ENCODE data around the gene UBE2QL1.

The UBE2QL1 gene

GRCh38 chr5:6436715-6437331 lies 11.8 kb upstream of the UBE2QL1 start:
- no peak for DNase-seq

GRCh38 chr5:6439588-6440550 lies 8.8 kb upstream of the UBE2QL1 start:
- DNase-seq, result no peak
- no peak for TF ChIP-seq GATA1 (IDR thresholded peaks at IDR 0.05; ENCODE audit: low read depth, low read length)
- no peak for TF ChIP-seq POLR2A (IDR thresholded peaks at IDR 0.05; ENCODE audit: low read length)

More at GRCh38 chr5:6436715-6437331, 11.8 kb upstream of the UBE2QL1 start:
- no peak for TF ChIP-seq GATA1 (IDR thresholded peaks at IDR 0.05; ENCODE audit: low read depth, low read length)
- TF ChIP-seq POLR2A (IDR thresholded peaks at IDR 0.05; ENCODE audit: low read length), result no peak

DNA sequence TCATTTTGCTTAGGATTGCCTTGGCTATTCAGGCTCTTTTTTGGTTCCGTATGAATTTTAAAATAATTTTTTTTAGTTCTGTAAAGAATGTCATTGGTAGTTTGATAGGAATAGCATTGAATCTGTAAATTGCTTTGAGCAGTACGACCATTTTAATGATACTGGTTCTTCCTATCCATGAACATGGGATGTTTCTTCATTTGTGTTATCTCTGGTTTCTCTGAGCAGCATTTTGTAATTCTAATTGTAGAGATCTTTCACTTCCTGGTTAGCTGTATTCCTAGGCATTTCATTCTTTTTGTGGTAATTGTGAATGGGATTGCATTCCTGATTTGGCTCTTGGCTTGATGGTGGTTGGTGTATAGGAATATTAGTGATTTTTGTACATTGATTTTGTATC lies 6.3 kb upstream of the UBE2QL1 start:
- no peak for TF ChIP-seq POLR2A (IDR thresholded peaks at IDR 0.05; ENCODE audit: low read length)
- no peak for TF ChIP-seq GATA1 (IDR thresholded peaks at IDR 0.05; ENCODE audit: low read depth, low read length)
- no peak for DNase-seq

- TF ChIP-seq POLR2A (IDR thresholded peaks at IDR 0.05; ENCODE audit: low read length) (no peak), GATA1 (IDR thresholded peaks at IDR 0.05; ENCODE audit: low read depth, low read length) (no peak)
- DNase-seq, result no peak
These were observed 5.3 kb upstream of the UBE2QL1 start for GRCh38 chr5:6443326-6443725.

GRCh38 chr5:6446042-6446441 lies 2.6 kb upstream of the UBE2QL1 start:
- DNase-seq, result no peak
- TF ChIP-seq POLR2A (IDR thresholded peaks at IDR 0.05; ENCODE audit: low read length), result no peak
- no peak for TF ChIP-seq GATA1 (IDR thresholded peaks at IDR 0.05; ENCODE audit: low read depth, low read length)

GRCh38 chr5:6446626-6447309 lies 1.9 kb upstream of the UBE2QL1 start:
- TF ChIP-seq GATA1 (IDR thresholded peaks at IDR 0.05; ENCODE audit: low read depth, low read length) (no peak), POLR2A (IDR thresholded peaks at IDR 0.05; ENCODE audit: low read length) (no peak)
- DNase-seq, result peak in 1 of 2 experiments; percentile 34

DNA sequence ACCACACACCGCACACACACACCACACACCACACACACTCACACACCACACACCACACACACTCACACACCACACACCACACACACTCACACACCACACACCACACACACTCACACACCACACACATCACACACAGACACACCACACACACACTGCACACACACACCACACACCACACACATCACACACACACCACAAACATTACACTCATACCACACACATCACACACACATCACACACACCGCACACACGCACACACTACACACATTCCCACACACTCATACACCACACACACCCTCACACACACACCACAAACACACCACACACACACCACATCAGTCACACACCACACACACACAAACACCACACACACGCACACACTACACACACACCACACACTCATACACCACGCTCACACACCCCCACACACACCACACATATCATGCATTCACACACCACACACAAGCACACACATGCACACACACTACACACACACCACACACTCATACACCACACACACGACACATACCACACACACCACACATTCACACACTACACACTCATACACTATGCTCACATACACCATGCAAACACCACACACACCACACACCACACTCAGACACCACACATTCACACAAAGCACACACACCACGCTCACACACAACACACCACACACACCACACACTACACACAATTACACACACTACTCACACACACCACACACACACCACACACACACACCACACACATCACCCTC lies 1.1 kb upstream of the UBE2QL1 start:
- no peak for TF ChIP-seq POLR2A (IDR thresholded peaks at IDR 0.05; ENCODE audit: low read length)
- no peak for TF ChIP-seq GATA1 (IDR thresholded peaks at IDR 0.05; ENCODE audit: low read depth, low read length)
- DNase-seq, result peak in 1 of 2 experiments; percentile 9

DNA sequence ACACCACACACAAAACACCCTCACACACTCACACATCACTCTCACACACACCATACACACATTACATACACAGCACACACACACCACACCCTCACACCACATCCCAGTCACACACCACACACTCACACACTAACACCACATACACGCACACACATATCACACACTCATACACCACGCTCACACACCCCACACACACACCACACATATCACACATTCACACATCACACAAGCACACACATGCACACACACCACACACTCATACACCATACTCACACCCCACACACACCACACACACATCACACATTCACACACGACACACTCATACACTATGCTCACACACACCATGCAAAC lies 543 bp upstream of the UBE2QL1 start:
- TF ChIP-seq POLR2A (IDR thresholded peaks at IDR 0.05; ENCODE audit: low read length) (no peak), GATA1 (IDR thresholded peaks at IDR 0.05; ENCODE audit: low read depth, low read length) (no peak)
- DNase-seq, result no peak

- no peak for DNase-seq
- TF ChIP-seq GATA1 (IDR thresholded peaks at IDR 0.05; ENCODE audit: low read depth, low read length), result no peak
- no peak for TF ChIP-seq POLR2A (IDR thresholded peaks at IDR 0.05; ENCODE audit: low read length)
These were observed 953 bp downstream of the UBE2QL1 start for GRCh38 chr5:6449465-6450158.

DNA sequence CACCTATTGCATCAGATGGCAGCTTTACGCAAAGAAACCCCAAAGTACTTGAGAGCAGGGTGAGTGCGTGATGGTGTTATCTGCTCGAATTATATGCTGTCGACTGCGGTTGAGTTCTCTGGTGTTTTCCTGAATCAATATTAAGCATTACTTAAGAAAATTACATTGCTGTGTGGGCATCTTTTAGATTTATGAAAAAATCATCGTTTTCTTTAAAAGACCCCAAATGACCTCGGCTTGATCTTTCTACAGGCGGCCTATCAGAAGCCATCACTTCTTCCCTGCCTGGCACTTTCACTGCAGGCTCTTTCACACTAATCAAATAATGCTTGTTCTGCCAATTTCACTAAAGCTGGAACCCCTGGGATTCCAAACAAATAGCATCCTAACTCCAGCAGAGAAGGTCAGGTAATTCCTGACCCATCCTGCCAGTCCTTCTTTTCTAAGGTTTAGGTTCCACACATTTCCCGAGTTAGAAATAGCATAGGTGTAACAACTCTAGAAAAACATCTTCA lies 1.7 kb downstream of the UBE2QL1 start:
- TF ChIP-seq POLR2A (IDR thresholded peaks at IDR 0.05; ENCODE audit: low read length), result no peak
- no peak for TF ChIP-seq GATA1 (IDR thresholded peaks at IDR 0.05; ENCODE audit: low read depth, low read length)
- DNase-seq, result no peak

DNA sequence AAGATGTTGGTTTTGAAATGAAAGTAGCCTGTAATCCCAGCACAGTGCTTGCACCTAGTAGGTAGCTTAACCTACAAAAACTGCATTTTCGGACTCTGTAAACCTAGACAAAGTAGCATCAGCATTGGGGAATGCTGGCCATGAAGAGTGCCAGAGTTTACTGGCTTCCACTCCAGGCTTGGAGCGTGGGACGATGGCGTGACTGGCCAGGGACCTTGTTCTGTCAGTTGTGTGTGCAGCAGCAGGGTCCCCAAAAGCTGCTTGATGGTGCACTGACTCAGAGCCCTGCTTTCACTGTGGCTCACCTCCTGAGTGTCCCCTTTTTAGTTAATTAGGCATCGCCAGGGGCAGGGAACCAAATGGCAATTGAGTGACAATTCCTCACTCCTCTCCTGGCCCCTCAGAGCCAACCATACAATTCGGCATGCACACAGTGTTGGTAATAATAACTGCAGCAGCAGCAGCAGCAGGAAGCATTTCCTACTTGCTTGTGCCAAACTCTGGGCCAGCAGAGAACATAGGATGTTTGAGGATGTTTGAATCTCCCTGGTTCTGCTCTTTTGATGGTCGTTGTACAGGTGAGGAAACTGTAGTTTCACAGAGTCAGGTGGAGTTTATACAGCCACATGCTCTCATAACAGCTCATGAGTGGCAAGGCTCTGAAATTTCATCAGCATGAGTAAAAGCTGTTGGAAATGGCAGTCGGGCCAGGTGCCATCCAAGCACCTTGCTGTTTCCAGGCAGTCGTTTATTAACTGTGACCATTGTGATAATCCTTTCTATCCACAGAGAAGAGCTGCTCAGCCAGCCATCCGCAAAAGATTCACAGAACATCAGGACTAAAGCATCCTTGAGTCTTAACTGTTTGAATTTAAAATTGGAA lies 4.2 kb downstream of the UBE2QL1 start:
- no peak for TF ChIP-seq POLR2A (IDR thresholded peaks at IDR 0.05; ENCODE audit: low read length)
- no peak for TF ChIP-seq GATA1 (IDR thresholded peaks at IDR 0.05; ENCODE audit: low read depth, low read length)
- DNase-seq, result no peak
